Retinal pigment epithelial cell (primary cell): Measurements from ENCODE around the gene MGAT3.

Source experiments
- DNase-seq: peaks from one replicate; pipeline ENCODE4 v3.0.0-alpha.2; 2010; ENCODE audit warnings: low read depth
- H3K4me3 ChIP-seq: 2 replicates; pipeline ENCODE4 v1.5.1; 2011; ENCODE audit warnings: mild to moderate bottlenecking, low read length, control low read depth, moderate library complexity
- TF ChIP-seq, protein P1 (sequence below): conservative IDR thresholded peaks from 2 replicates; pipeline ENCODE4 v1.5.1; 2011; ENCODE audit warnings: low read depth, low read length, control low read depth, inconsistent platforms

Gene MGAT3

GRCh38 chr22:39472570-39473556 lies 16.1 kb downstream of the MGAT3 start:
- TF ChIP-seq, protein P1, sequence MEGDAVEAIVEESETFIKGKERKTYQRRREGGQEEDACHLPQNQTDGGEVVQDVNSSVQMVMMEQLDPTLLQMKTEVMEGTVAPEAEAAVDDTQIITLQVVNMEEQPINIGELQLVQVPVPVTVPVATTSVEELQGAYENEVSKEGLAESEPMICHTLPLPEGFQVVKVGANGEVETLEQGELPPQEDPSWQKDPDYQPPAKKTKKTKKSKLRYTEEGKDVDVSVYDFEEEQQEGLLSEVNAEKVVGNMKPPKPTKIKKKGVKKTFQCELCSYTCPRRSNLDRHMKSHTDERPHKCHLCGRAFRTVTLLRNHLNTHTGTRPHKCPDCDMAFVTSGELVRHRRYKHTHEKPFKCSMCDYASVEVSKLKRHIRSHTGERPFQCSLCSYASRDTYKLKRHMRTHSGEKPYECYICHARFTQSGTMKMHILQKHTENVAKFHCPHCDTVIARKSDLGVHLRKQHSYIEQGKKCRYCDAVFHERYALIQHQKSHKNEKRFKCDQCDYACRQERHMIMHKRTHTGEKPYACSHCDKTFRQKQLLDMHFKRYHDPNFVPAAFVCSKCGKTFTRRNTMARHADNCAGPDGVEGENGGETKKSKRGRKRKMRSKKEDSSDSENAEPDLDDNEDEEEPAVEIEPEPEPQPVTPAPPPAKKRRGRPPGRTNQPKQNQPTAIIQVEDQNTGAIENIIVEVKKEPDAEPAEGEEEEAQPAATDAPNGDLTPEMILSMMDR: no peak
- no peak overlapping the region for H3K4me3 ChIP-seq
- no peak for DNase-seq

DNA sequence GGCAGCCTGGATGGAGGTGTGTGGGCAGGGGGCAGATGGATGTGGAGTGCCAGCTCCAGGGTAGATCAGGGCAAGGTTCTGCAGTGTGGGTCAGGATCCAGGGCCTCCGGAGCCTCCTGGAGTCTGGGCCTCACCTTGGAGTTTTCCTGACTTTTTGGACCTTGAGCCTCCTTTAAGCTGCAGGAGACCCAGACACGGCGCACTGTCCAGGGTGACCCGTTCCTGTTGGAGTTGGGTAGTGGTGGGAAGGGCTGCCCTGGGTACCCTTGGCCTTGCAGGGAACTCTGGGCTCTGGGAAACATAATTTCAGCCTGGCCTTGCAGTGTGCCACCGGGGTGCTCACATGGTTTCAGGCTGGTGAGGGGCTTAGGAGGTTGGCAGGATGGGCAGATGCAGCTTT lies 17.0 kb downstream of the MGAT3 start:
- TF ChIP-seq, protein P1: no peak
- H3K4me3 ChIP-seq: no peak overlapping the region
- no peak for DNase-seq

- TF ChIP-seq, protein P1: no peak
- no peak for DNase-seq
- no peak overlapping the region for H3K4me3 ChIP-seq
Observed at GRCh38 chr22:39474351-39475111, 17.7 kb downstream of the MGAT3 start.

- no peak for DNase-seq
- TF ChIP-seq, protein P1: no peak
- H3K4me3 ChIP-seq: no peak overlapping the region
Observed at GRCh38 chr22:39475337-39475736, 18.5 kb downstream of the MGAT3 start.

DNA sequence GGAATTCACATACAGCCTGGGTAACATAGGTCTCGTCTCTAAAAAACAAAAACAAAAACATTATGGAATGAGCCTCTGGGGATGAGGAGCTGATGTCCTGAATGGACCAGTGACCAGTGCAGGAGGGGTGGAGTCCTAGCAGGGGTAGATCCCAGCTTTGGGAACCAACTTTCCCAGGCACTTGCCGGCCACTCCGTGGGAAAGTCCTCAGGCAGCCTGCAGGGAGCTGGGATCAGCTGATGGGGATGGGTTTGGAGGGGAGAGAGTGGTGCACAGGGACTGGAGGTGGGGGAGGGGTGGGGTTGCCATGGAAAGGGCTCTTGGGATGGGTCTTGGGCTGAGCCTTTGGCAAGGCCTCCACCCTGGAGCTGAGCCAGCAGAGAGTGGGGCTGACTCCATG lies 19.1 kb downstream of the MGAT3 start:
- TF ChIP-seq, protein P1: no peak
- no peak for DNase-seq
- H3K4me3 ChIP-seq: no peak overlapping the region

GRCh38 chr22:39476664-39477063 lies 19.9 kb downstream of the MGAT3 start:
- TF ChIP-seq, protein P1: no peak
- no peak overlapping the region for H3K4me3 ChIP-seq
- no peak for DNase-seq
